Iris pigment epithelial cell (primary cell): ENCODE results near the gene MITF.
A peak's percentile ranks its signal among the peaks of the same experiment; 100 is the strongest.
"Not testable (repeated sequence)": the region's sequence is repeated elsewhere in the genome, so short reads cannot be mapped to it uniquely, and the experiment has no call there.

ENCODE experiments used
- DNase-seq: peaks from one replicate; pipeline ENCODE4 v3.0.0-alpha.2; 2011; ENCODE audit warnings: low read depth

Gene MITF

DNA sequence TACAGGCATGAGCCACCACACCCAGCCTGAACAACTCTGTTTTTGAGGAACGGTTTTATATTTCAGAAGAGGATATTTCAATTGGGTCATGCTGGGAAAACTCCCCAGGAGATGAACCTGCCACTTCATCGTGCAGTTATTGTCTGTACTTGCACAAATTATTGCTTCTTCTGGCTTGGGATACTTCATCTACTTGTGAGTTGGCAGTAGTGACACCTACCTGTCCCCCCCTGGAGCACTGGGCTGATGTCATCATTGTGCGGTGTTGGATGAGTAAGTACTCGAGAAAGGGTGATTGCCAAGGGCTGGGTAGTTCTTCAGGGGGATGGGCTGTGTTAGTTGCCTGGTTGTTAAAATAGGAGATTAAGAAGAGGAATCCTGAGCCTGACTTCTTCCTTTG is 175.1 kb downstream of the MITF start:
- DNase-seq, result peak; percentile 56

DNA sequence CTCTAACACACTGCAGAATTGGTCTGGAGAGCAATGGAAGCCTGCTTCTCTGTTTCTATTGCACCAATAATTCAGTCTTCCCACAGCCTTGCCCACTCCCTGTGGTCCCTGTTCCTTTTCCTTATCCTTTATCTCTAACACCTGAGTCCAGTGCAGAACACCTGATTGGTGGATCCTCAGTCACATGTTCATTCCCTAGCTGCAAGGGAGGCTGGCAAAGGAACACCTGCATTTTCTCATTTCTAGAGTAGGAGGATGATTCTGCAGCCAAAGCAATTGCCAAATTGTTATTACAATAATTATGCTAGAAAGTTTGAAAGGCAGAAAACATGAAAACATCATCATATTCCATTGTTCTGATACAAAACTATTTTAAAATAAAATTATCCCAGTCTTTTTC is 176.5 kb downstream of the MITF start:
- no peak for DNase-seq

DNA sequence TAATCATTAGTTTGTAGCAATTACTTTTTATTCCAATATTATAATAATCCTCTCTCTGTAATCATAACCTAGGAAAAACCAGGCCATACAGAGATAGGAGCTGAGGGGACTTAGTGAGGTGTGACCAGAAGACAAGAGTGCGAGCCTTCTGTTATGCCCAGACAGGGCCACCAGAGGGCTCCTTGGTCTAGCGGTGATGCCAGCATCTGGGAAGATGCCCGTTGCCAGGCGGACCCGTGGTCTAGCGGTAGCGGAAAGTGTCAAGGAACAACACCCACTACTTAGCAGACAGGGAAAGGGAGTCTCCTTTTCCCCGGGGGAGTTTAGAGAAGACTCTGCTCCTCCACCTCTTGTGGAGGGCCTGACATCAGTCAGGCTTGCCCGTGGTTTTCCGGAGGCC is 180.7 kb downstream of the MITF start:
- not testable (repeated sequence) for DNase-seq

DNA sequence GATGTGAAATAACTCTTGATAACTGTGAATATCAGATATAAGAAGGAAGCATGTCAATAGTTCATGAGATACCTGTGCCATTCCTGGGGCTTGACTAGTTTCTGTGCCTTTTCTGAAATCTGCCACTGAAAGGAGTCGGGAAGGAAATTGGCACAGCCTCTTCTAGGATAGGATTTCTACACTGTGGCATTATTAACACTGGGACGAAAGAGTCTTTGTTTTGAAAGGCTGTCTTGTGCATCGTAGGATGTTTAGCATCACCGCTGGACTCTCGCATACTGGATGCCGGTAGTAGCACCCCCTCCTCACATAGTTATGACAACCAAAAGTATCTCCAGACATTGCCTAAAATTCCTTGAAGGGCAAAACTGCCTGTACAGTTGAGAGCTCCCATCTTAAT is 182.4 kb downstream of the MITF start:
- DNase-seq, result no peak

DNA sequence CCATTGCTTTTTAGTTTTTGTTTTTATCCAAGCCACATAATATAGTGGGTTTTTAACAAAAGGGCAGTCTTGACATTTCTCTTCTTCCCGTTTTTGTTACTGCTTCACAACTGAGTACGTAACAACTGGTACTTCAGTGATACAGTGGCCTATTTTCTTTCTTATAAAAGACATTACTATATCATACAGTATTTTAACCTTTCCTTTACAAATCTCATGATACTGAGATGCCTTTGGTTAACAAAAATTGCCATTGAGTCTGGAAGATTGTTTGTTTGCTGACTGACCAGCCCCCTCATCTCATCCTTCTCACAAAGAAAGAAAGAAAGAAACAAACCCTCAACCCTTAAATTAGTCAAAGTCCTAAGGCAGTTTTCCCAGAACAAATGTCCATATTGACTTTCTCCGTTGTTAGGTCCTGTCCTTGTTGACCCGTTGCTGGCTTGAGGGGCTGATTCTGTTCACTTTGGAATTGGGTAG is 183.3 kb downstream of the MITF start:
- no peak for DNase-seq

DNA sequence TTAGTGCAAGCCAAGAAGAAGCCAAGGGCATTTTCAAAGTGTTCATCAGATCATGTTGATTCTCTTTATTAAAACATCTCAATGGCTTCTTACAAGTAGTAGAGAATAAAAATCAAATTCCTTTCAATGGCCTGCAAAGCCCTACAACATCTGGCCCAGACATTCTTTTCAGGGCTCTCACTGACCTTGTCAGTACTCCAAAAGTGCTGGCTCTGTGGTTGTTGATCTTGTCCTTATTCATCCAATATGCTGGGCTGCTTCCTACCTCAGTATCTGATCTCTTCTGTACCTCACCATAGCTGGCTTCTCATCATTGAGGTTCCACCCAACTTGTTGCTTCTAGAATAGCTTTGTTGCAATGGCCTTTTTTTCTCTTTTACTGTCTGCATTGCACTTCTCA is 186.2 kb downstream of the MITF start:
- peak; percentile 57 for DNase-seq

DNA sequence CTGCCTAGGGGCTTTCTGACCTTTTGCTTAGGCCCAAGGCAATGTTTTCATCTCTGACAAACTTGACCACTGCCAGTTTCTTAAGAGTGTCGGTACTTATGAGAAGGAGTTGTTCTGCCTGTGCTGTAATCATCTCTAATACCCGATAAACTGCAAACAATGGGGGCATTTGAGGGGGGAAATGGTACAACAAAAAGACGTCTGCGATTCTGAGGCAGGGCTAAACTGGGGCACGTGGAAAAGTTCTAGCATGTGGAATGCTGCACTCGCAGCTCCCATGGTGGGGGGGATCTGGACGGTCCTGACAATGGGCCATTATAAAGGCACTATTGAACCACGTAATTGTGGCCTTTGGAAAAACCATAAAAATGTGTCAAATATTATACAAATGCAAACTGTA is 187.1 kb downstream of the MITF start:
- DNase-seq, result no peak

DNA sequence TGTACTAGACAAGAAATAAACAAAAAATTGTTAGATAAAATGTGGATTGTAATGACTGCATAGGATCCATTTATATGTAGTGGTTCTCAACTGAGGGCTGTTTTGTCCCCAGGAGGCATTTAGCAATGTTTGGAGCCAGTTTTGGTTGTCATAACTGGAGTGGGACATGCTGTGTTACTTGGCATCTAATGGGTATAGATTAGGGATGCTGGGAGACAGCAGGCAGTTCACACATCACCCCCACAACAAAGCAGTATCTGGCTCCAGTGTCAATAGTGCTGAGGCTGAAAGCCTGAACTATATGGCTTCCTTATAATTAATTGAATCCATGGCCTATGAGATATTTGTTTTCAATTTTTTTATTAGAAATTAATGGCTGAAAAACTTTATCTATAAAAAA is 188.3 kb downstream of the MITF start:
- DNase-seq, result no peak

DNA sequence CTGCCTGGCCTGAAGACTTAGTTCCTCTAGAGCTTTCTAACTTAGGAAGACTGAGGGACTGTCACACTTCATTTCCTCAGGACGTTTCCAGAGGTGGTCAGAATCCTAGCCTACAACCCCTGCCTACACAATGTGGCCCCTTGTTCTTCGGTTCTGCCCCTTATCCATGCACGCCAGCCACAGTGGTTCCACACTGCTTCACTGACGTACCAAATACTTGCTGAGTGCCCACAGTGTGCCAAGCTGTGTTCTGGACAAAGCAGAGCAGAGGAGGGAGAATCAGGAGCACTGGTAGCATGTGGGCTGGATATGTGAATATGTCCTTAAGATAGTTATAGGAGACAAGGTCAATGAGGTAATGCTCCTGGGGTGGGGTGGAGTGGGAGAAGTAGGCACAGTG is 189.8 kb downstream of the MITF start:
- DNase-seq, result no peak

DNA sequence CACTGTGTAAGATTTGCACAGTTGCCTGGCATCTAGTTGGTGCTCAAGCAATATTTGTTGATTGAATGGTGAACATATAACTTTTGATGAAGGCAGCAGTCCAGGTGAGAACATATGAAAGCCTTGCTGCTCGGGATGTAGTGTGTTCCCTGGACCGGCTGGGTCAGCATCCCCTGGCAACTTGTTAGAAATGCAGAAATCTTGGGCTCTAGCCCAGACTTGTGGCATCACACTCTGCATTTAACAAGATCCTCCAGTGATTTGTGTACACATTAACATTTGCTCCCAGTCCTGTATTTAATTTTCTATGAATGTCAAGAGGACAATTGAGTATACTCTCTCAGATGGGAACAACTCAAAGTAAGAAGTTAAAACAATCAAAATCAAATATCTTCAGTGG is 191.3 kb downstream of the MITF start:
- DNase-seq, result peak; percentile 24

DNA sequence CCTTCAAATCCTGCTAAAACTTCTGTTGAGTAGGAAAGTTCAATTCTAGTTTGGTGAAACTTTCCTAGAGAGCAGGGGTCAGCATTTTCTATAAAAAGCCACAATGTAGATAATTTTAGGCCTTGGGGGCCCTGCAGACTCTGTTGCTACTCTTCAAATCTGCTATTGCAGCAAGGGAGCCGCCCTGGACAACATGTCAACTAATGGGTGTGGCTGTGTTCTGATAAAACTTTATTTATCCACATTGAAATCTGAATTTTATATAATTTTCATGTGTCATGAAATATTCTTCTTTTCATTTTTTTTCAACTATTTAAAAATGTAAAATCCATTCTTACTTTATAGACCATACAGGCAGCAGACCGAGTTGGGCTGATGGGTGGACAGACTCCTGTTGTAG is 192.8 kb downstream of the MITF start:
- no peak for DNase-seq

DNA sequence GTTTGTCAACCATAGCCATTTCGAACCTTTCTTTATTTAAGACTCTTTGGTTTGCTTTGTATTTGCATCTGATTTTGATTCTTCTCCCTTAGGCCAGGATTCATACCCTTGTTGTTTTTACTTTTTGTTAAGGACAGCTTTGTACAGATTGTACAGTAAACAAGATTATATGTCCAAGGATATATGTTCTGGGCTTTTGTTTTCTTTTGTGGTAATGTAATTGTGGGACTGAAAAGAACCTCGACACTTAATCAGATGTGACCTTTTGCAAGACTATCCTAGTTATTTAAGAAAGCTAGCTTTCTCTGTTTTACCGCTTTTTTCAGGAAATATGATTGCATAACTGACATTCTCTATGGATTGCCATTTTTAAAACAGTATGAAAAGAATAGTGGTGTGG is 193.2 kb downstream of the MITF start:
- DNase-seq, result peak; percentile 65

DNA sequence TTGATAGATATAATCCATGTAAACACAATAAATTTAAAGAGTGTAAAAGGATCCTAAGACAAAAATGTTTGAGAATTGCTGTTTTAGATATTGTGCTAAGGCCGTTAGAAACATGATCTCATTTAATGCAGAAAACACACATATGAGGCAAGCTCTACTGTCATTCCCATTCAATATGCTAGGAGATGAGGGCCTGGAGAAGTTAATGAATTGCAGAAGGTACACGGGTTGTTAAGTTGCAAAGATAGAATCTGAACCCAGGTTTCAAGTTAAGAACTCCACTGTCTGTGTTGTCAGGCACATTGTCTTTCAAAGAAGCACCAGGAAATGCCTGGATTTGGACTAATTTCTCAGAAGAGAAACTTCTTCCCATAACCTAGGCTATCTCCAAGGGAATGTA is 195.1 kb downstream of the MITF start:
- no peak for DNase-seq

DNA sequence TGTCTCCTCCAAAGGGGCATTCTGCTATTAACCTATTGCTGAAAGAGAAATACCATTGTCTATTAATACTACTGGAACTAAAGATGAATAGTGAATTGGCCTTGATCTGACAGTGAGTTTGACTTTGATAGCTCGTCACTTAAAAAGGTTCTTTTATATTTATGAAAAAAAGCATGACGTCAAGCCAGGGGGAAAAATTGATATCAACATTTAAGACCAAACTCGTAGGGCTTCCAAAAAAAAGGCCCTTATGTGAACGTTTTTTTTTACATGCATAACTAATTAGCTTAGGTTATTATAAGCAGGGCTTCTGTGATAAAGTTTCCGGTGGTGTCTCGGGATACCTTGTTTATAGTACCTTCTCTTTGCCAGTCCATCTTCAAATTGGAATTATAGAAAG is 197.0 kb downstream of the MITF start:
- DNase-seq, result no peak

DNA sequence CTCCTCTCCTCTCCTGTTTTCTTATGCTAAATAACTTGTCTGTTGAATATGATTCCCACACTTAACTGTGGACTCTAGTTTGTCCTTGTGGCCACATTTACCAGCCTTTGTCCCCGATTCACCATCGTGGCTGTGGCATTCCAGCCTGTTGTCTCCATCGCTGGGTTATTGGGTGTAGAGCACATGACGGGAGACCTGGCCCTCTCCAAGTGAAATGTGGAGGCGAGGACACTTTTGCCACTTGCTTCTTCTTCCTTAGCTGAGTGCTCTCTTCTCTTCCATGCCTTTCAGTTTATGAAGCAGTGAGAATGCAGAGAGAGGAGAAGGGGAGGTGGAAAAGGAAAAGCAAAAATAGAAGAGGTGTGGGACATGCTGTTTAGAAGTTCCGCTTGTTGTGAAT is 198.8 kb downstream of the MITF start:
- DNase-seq, result no peak

DNA sequence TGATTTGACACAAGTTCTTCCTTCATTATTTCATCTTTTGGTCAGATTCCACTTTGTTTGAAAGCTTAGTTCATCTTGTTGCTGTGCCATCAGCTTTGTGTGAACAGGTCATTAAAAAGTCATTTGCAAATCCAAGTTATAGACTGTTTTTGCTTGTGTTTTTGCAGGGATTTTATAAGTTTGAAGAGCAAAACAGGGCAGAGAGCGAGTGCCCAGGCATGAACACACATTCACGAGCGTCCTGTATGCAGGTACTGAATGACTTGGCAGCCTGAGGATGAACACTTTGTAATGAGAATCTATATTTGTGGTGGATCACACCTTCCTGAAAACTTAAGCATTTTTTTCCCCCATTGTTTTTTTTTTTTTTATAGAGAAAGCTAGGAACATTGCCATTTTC is 199.7 kb downstream of the MITF start:
- DNase-seq, result no peak

DNA sequence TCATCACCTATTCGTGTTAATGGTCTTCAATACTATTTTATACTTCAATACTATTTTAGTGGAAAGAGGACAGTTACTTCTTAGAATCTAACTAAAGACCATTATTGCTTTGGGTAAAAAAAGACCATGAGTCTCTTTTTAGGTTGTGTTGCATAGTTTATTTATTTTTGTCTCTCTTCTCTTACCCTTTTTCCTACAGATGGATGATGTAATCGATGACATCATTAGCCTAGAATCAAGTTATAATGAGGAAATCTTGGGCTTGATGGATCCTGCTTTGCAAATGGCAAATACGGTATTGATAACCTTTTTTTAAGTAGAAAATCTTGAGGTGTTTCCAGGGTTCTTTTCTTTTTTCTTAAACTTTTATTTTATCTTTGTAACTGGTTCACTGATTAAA is 201.8 kb downstream of the MITF start:
- DNase-seq, result peak; percentile 23

DNA sequence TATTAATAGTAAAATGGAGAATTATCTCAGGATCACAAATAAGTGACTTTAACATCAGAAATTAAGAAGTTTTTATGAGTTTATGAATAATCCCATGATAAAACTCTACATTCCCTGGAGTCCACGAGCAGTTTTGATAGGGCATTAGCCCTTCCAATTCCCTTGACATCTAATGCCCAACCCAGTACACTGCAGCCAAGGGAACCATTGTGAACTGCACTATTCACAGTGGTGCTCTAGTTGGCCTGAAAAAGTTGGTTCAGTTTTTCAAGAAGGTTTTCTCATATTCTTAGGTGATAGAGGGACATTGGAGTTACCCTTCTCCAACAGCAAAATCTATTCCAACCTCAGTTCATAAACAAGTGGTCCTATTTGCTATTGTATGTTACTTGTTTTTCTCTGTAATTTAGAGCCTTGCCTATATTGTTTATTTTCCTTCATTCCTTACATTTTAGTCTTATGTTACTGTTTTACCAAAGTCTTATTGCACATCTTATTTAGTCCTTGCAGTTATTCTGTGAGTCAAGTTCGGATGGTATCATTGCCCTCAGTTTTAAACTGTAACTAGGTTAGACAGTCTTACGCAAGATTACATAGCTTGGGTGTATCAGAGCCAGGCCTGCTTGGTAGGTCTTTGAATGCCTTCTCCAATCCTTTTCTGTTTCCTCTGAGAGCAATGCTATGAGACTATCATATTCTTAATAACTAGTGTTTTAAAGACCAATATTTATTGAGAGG is 202.3 kb downstream of the MITF start:
- DNase-seq, result peak; percentile 80

DNA sequence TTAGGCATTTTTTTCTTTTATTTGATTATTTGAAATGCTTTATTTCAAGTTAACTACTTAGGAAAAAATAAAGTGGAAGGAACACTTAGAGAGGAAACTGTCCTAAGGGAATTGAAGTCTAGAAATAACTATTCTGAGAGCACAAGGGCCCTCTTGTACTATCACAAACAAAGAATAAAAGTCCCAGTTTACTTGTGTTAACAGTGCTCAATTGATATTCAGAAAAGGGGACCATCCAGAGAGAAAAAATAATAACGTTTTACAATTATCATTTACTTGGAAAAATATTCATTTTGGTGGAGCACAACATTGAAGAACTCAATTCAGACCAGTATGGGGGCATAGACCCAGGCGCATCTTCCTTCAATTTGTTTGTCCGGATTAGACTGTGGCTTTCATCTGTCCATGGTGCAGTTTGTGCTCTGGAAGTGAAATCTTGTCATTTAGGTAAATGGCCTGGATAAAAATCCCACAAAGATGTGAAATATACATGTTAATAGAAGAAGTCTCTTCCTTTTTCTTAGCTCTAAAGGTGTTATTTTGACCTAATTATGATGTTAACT is 205.7 kb downstream of the MITF start:
- DNase-seq, result no peak

DNA sequence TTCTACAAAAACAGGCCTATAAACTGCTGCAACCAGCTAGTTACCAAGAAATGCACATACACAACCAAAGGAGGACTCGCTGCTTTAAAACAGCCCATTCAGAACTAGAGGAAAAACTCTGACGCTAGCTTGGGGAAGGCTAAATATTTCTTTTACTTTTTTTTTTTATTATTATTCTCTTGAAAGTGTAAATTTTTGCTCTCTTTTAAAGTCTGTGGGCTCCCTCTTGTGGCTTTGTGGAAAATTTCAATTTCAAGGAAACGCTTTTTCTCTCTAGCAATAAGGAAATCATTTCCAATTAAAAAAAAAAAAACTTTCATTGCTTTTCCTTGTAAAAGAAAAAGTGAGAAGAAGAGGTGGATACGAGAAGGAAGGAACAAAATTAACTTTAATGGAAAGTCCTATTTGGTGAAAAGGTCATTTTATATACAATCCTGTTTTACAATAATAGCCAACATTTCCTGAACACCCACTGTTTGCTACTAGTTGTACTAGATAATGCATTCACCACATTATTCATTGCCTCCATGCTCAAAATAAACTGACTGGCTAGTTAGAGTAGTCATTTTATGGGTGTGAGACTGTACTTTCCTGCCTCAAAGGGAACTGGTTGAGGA is 209.1 kb downstream of the MITF start:
- DNase-seq, result peak; percentile 51

DNA sequence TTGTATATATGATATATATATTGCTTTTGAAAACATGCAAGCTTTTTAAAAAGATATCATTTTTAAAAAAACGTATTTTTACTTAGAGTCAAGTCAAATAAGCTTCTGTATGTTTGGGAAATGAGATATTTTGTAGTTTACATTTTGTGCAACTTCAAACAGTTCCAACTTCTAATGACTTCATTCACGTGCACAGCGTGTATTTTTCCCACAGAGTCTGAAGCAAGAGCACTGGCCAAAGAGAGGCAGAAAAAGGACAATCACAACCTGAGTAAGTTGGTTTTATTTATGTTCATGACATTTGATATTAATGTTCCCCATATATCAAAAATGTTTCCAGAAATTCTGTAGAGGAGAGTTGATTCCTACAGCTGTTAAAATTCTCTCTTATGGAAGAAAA is 212.4 kb downstream of the MITF start:
- DNase-seq, result no peak

DNA sequence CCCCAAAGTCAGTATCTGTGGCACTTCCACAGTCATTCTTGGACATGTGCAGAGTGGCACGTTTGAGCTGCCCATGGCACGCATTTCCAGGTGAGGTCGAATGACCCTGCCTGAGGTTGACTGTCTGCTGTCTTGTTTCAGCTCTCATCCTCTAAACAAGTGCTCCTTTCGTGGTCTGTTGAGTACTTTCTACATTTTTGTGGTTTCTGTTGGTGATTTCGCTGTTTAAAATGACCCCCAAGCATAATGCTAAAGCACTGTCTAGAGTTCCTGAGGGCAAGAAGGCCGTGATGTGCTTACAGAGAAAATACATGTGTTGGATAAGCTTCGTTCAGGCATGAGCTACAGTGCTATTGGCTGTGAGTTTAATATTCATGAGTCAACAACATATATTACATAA is 220.3 kb downstream of the MITF start:
- peak; percentile 10 for DNase-seq

DNA sequence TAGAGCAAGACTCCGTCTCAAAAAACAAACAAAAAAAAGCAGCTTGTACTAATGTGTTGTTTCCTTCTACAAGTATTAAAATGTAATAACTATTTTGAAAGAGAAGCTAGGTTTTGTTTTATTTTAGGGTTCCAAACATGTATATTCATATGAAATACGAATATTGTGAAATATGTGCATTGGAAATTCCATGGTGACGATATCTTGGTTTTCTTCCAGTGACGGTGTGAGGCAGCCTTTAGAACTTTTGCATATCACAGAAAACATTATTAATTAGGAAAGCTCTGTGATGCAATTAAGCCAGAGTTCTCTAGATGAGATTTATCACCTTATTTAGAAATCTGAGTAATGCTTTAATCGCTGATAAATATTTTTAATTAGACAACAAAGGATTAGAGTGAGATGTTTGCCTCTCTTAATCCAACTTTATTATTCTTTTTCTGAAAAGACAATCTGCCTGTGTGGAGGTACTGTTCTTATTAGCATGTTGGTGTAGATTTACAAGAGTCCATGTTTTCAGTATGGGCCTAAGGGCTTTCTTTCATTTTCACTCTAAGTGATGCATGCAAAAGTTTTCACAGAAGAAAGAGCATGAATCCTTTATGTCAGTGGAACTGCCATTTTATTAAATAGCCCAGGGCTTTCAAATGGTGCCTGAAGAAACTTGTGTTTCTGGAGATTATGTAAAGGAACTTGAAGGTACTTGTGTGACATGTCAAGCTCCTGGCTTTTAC is 222.6 kb downstream of the MITF start:
- no peak for DNase-seq
